Loucy (cell line): ENCODE data around the gene SMARCE1.

Source experiments
- H2AFZ ChIP-seq: fragments of 200-600 bp; sonication (generic); 2 replicates; pipeline ENCODE4 v1.6.0; 2016; ENCODE audit warnings: antibody characterized with exemption, mild to moderate bottlenecking, low read length, moderate library complexity
- H3F3A ChIP-seq: fragments of 200-600 bp; 2 replicates; pipeline ENCODE4 v1.6.0; 2016; ENCODE audit warnings: antibody characterized with exemption, low read depth, mild to moderate bottlenecking
- H3K27me3 ChIP-seq: fragments of 200-600 bp; sonication (generic); 2 replicates; pipeline ENCODE4 v1.6.1; 2014; ENCODE audit warnings: low read length, mild to moderate bottlenecking; ENCODE audit not compliant: insufficient read depth, poor library complexity, severe bottlenecking
- H3K36me3 ChIP-seq: fragments of 200-600 bp; sonication (generic); 2 replicates; pipeline ENCODE4 v1.6.1; 2016; ENCODE audit warnings: low read length; ENCODE audit not compliant: insufficient read depth
- H3K4me1 ChIP-seq: fragments of 200-600 bp; sonication (generic); 2 replicates; pipeline ENCODE4 v1.5.1; 2014; ENCODE audit warnings: low read length, mild to moderate bottlenecking; ENCODE audit not compliant: insufficient read depth, poor library complexity, severe bottlenecking
- H3K4me2 ChIP-seq: fragments of 200-600 bp; sonication (generic); 2 replicates; pipeline ENCODE4 v1.6.0; 2014; ENCODE audit warnings: antibody characterized with exemption, low read length, low read depth, mild to moderate bottlenecking; ENCODE audit not compliant: poor library complexity, severe bottlenecking
- H3K4me3 ChIP-seq: fragments of 200-600 bp; sonication (generic); 2 replicates; pipeline ENCODE4 v1.5.1; 2014; ENCODE audit warnings: low read length, mild to moderate bottlenecking, mixed read lengths; ENCODE audit not compliant: poor library complexity, severe bottlenecking
- H3K79me2 ChIP-seq: fragments of 200-600 bp; sonication (generic); 2 replicates; pipeline ENCODE4 v1.6.1; 2014; ENCODE audit warnings: low read length; ENCODE audit not compliant: insufficient read depth
- H3K9ac ChIP-seq: fragments of 200-600 bp; sonication (generic); 2 replicates; pipeline ENCODE4 v1.6.0; 2014; ENCODE audit warnings: mild to moderate bottlenecking, low read depth, low read length, moderate library complexity; ENCODE audit not compliant: poor library complexity, severe bottlenecking
- H3K9me2 ChIP-seq: fragments of 200-600 bp; sonication (generic); replicated peaks from 2 replicates; pipeline ENCODE4 v1.6.1; 2016; ENCODE audit warnings: low read depth, low read length, mixed read lengths
- H3K9me3 ChIP-seq: fragments of 200-600 bp; sonication (generic); 2 replicates; pipeline ENCODE4 v1.6.1; 2014; ENCODE audit warnings: mild to moderate bottlenecking, antibody characterized with exemption, low read length, low read depth; ENCODE audit not compliant: insufficient read depth
- H4K20me1 ChIP-seq: fragments of 200-600 bp; sonication (generic); 2 replicates; pipeline ENCODE4 v1.6.0; 2014; ENCODE audit warnings: antibody characterized with exemption, low read length, mild to moderate bottlenecking; ENCODE audit not compliant: insufficient read depth, poor library complexity, severe bottlenecking
- CTCF ChIP-seq: fragments of 200-600 bp; sonication (generic); conservative IDR thresholded peaks from 2 replicates; pipeline ENCODE4 v1.5.1; 2014; ENCODE audit warnings: mild to moderate bottlenecking, antibody characterized with exemption, low read length
- EZH2phosphoT487 ChIP-seq: fragments of 200-600 bp; IDR thresholded peaks from 2 replicates; pipeline ENCODE4 v1.6.1; 2018; ENCODE audit warnings: antibody characterized with exemption, mild to moderate bottlenecking, moderate library complexity, borderline replicate concordance

The SMARCE1 gene

GRCh38 chr17:40637931-40638330 lies 9.7 kb downstream of the SMARCE1 start:
- H3K4me2 ChIP-seq = no peak overlapping the region
- TF ChIP-seq CTCF = no peak
- no peak for TF ChIP-seq EZH2phosphoT487
- peaks cover 76% of the 10 kb centered on the region for H3K36me3 ChIP-seq
- peaks cover 27% of the 10 kb centered on the region for H3K4me1 ChIP-seq
- no peak overlapping the region for H3K4me3 ChIP-seq
- H3K9me2 ChIP-seq = no peaks in the 10 kb centered on the region
- H3K27me3 ChIP-seq = no peaks in the 10 kb centered on the region
- H4K20me1 ChIP-seq = peaks cover 56% of the 10 kb centered on the region
- H3F3A ChIP-seq = no peaks in the 10 kb centered on the region
- H2AFZ ChIP-seq = no peak overlapping the region
- no peak overlapping the region for H3K9ac ChIP-seq
- peaks cover 53% of the 10 kb centered on the region for H3K79me2 ChIP-seq
- no peaks in the 10 kb centered on the region for H3K9me3 ChIP-seq

- Histone ChIP-seq H3K4me3 (no peak overlapping the region), H3K4me2 (no peak overlapping the region), H2AFZ (no peak overlapping the region), H3K27me3 (no peaks in the 10 kb centered on the region), H3F3A (no peaks in the 10 kb centered on the region), H3K79me2 (peaks cover 13% of the 10 kb centered on the region), H3K9ac (no peak overlapping the region), H3K36me3 (peaks cover 97% of the 10 kb centered on the region), H3K4me1 (no peaks in the 10 kb centered on the region), H3K9me3 (no peaks in the 10 kb centered on the region), H3K9me2 (no peaks in the 10 kb centered on the region), H4K20me1 (peaks cover 18% of the 10 kb centered on the region)
- no peak for TF ChIP-seq EZH2phosphoT487
- TF ChIP-seq CTCF = no peak
These were observed 13.7 kb downstream of the SMARCE1 start for GRCh38 chr17:40633871-40634270.

GRCh38 chr17:40632216-40632615 lies 15.4 kb downstream of the SMARCE1 start:
- Histone ChIP-seq H3K4me2 (no peak overlapping the region), H3K36me3 (peaks cover 98% of the 10 kb centered on the region)
- TF ChIP-seq EZH2phosphoT487 (no peak), CTCF (no peak)

More at GRCh38 chr17:40632216-40632615, 15.4 kb downstream of the SMARCE1 start:
- Histone ChIP-seq H3F3A (no peaks in the 10 kb centered on the region), H4K20me1 (peaks cover 4% of the 10 kb centered on the region), H3K27me3 (no peaks in the 10 kb centered on the region), H3K4me1 (no peaks in the 10 kb centered on the region), H2AFZ (no peak overlapping the region), H3K79me2 (no peaks in the 10 kb centered on the region), H3K9me2 (no peaks in the 10 kb centered on the region), H3K4me3 (no peak overlapping the region), H3K9me3 (no peaks in the 10 kb centered on the region), H3K9ac (no peak overlapping the region)
